Kidney capillary endothelial cell (primary cell): ENCODE data around the gene SPG11.
A peak's percentile ranks its signal among the peaks of the same experiment; 100 is the strongest.
"Not testable (repeated sequence)": the region's sequence is repeated elsewhere in the genome, so short reads cannot be mapped to it uniquely, and the experiment has no call there.

Source experiments
- DNase-seq: peaks from one replicate; pipeline ENCODE4 v3.0.0-alpha.2; 2018; ENCODE audit warnings: low spot score

The SPG11 gene

GRCh38 chr15:44560926-44561325 lies 102.5 kb downstream of the SPG11 start:
- DNase-seq: not testable (repeated sequence)

GRCh38 chr15:44554934-44555723 lies 108.3 kb downstream of the SPG11 start:
- no peak for DNase-seq

- no peak for DNase-seq
Observed at GRCh38 chr15:44550734-44551133, 112.7 kb downstream of the SPG11 start.

- DNase-seq: no peak
Observed at GRCh38 chr15:44550256-44550655, 113.2 kb downstream of the SPG11 start.

GRCh38 chr15:44549152-44549551 lies 114.3 kb downstream of the SPG11 start:
- DNase-seq: not testable (repeated sequence)

- DNase-seq: no peak
Observed at GRCh38 chr15:44545913-44546802, 117.3 kb downstream of the SPG11 start.

GRCh38 chr15:44544745-44545144 lies 118.7 kb downstream of the SPG11 start:
- DNase-seq: not testable (repeated sequence)

GRCh38 chr15:44542596-44542995 lies 120.9 kb downstream of the SPG11 start:
- no peak for DNase-seq

GRCh38 chr15:44541282-44541958 lies 122.0 kb downstream of the SPG11 start:
- no peak for DNase-seq

GRCh38 chr15:44537735-44538240 lies 125.7 kb downstream of the SPG11 start:
- no peak for DNase-seq

- no peak for DNase-seq
Observed at GRCh38 chr15:44536962-44537734, 126.3 kb downstream of the SPG11 start, which contains the start of gene EIF3J. Gene EIF3J (plus strand): TSS chr15:44537147. CDS start chr15:44537195, 48 bp downstream.

- DNase-seq: peak; percentile 94
Observed at GRCh38 chr15:44536302-44536961, 127.0 kb downstream of the SPG11 start.

- DNase-seq: no peak
Observed at GRCh38 chr15:44535523-44536301, 127.8 kb downstream of the SPG11 start.

- no peak for DNase-seq
Observed at GRCh38 chr15:44535092-44535491, 128.4 kb downstream of the SPG11 start.

GRCh38 chr15:44532689-44533088 lies 130.8 kb downstream of the SPG11 start:
- no peak for DNase-seq

GRCh38 chr15:44532275-44532674 lies 131.2 kb downstream of the SPG11 start:
- DNase-seq: not testable (repeated sequence)

- DNase-seq: no peak
Observed at GRCh38 chr15:44530653-44531052, 132.8 kb downstream of the SPG11 start.

GRCh38 chr15:44529864-44530604 lies 133.4 kb downstream of the SPG11 start:
- no peak for DNase-seq

- no peak for DNase-seq
Observed at GRCh38 chr15:44527241-44527640, 136.2 kb downstream of the SPG11 start.
